Spleen (tissue), 11 donors: ENCODE results near the gene SYCP2L. TPM values are rescaled to one million over a fixed set of nuclear protein-coding genes. Genes with fewer than 3 reads are reported as not detected.
A peak's percentile ranks its signal among the peaks of the same experiment; 100 is the strongest.

Source experiments
- DNase-seq: peaks from one replicate; pipeline ENCODE4 v3.0.0-alpha.2; 2020
- H3K27ac ChIP-seq, 8 donors: fragments of 200-600 bp; sonication (generic) in 7 of 8; 1 replicate in 4 of 8; 2 replicates in 4 of 8; pipeline versions ENCODE4 v1.5.0 to v1.8.0; 2016 to 2021; ENCODE audit warnings: inconsistent platforms in 4 of 8, mild to moderate bottlenecking in 4 of 8, moderate library complexity in 1 of 8
- H3K27me3 ChIP-seq, 7 donors: fragments of 200-600 bp; sonication (generic) in 6 of 7; replicated peaks in 1 of 7; 1 replicate in 4 of 7; 2 replicates in 3 of 7; pipeline versions ENCODE4 v1.5.0 to v1.8.0; 2016 to 2021; ENCODE audit warnings: inconsistent platforms in 3 of 7, mild to moderate bottlenecking in 1 of 7
- H3K36me3 ChIP-seq, 6 donors: fragments of 200-600 bp; sonication (generic) in 5 of 6; 1 replicate in 4 of 6; 2 replicates in 2 of 6; pipeline versions ENCODE4 v1.5.0 to v1.8.0; 2016 to 2021; ENCODE audit warnings: inconsistent platforms in 2 of 6
- H3K4me1 ChIP-seq, 6 donors: fragments of 200-600 bp; sonication (generic) in 5 of 6; 1 replicate in 3 of 6; 2 replicates in 3 of 6; pipeline versions ENCODE4 v1.5.0 to v1.8.0; 2016 to 2021; ENCODE audit warnings: inconsistent platforms in 3 of 6
- H3K4me3 ChIP-seq, 8 donors: fragments of 200-600 bp; sonication (generic) in 7 of 8; 1 replicate in 4 of 8; 2 replicates in 4 of 8; pipeline versions ENCODE4 v1.5.0 to v1.8.0; 2016 to 2021; ENCODE audit warnings: inconsistent platforms in 4 of 8, mild to moderate bottlenecking in 4 of 8, moderate library complexity in 2 of 8
- H3K9me3 ChIP-seq, 8 donors: fragments of 200-600 bp; sonication (generic) in 7 of 8; 1 replicate in 4 of 8; 2 replicates in 4 of 8; pipeline versions ENCODE4 v1.5.0 to v1.8.0; 2016 to 2021; ENCODE audit warnings: inconsistent platforms in 4 of 8
- CTCF ChIP-seq, 11 experiments: fragments of 200-600 bp in 7 of 11; fragments of 450-650 bp in 4 of 11; sonication (generic) in 4 of 11; IDR thresholded peaks in 8 of 11; conservative IDR thresholded peaks in 3 of 11; 1 replicate in 7 of 11; 2 replicates in 4 of 11; pipeline versions ENCODE4 v1.4.0 to v1.8.0; 2016 to 2021; ENCODE audit warnings: antibody characterized with exemption in 11 of 11, inconsistent platforms in 4 of 11, mild to moderate bottlenecking in 1 of 11
- POLR2A ChIP-seq, 3 donors: fragments of 450-650 bp; IDR thresholded peaks; one replicate each; pipeline ENCODE4 v1.5.1; 2017; ENCODE audit warnings: antibody characterized with exemption in 3 of 3, mild to moderate bottlenecking in 1 of 3
- POLR2AphosphoS5 ChIP-seq, 3 donors: sonication (generic); formaldehyde crosslinking; IDR thresholded peaks; one replicate each; pipeline ENCODE4 v1.5.1; 2017; ENCODE audit warnings: antibody characterized with exemption in 3 of 3
- WGBS, 5 donors: extraction: QIAGEN DNeasy Blood & Tissue Kit in 3 of 5; methylation state at CpG; one replicate each; pipeline versions ENCODE4 v1.1.5 to v1.1.7; 2013 to 2018; 5-methylcytosine and 5-hydroxymethylcytosine counted together
- intact Hi-C: fragments of 100-400 bp; cut with DNase I; formaldehyde crosslinking; loops from one replicate; pipeline ENCODE4 v1.15.0; 2023; ENCODE audit warnings: low total_unique reads
- polyA plus RNA-seq, 3 donors: library from polyadenylated mRNA; stranded (reverse); fragments of 200-250 nt; gene quantifications; one replicate each; pipeline ENCODE4 v1.2.1, GENCODE V29; 2013
- total RNA-seq, 7 donors: library from RNA; depleted of rRNA in 3 of 7; stranded (reverse); fragments of >200 nt in 3 of 7; fragmentation: NEBNext Ultra II Directional in 4 of 7; extraction: Animal tissue kit (Norgen Biotek cat#: 25700) in 4 of 7; gene quantifications; one replicate each; pipeline versions ENCODE4 v1.1.0 to v1.2.1, GENCODE V29; 2016 to 2021
- donor health status: healthy with polysubstance abuse.
- donor health status: DM: no; HTN: no; CAD: no; lungs with moderate emphysema.
- donor health status: DM: no; HTN: no; CAD: no.
- donor health status: Bipolar disorder and iron deficiency.
- donor health status: healthy.
- donor health status: DM: no; HTN: no; CAD: no.
- donor health status: DM: yes; HTN: yes; CAD: no.

Gene SYCP2L
- total and polyA plus RNA-seq, 10 donors = 0.06 to 0.83 (median 0.22) TPM; not detected in 2

- WGBS, 5 donors = 31 to 42% (median 38%) methylated on average over 14 to 15 of the region's 15 CpGs
- H3K4me1 ChIP-seq = no peaks in the 10 kb centered on the region
- H3K27me3 ChIP-seq = peaks cover 0 to 15% (median 0%) of the 10 kb centered on the region in 7 donors
- TF ChIP-seq POLR2A (IDR thresholded peaks at IDR 0.05) (no peak), CTCF (IDR thresholded peaks at IDR 0.05 in 8 of 11, conservative IDR thresholded peaks at IDR 0.05 in 3 of 11) (peak in 9 of 11 experiments; percentile 44 to 84 (median 67)), POLR2AphosphoS5 (IDR thresholded peaks at IDR 0.05) (no peak)
- H3K27ac ChIP-seq = no peak overlapping the region
- intact Hi-C loops = loop anchor here (2.0 kb wide), 1 partner anchor 114 kb away; no protein-coding TSS in a partner anchor
- DNase-seq = peak; percentile 90
- H3K4me3 ChIP-seq = no peak overlapping the region
- no peaks in the 10 kb centered on the region for H3K9me3 ChIP-seq
- H3K36me3 ChIP-seq = no peaks in the 10 kb centered on the region
Observed at GRCh38 chr6:10954590-10955010, 67.7 kb downstream of the SYCP2L start.

GRCh38 chr6:10956776-10957175 lies 69.9 kb downstream of the SYCP2L start:
- Histone ChIP-seq H3K4me1 (no peaks in the 10 kb centered on the region), H3K9me3 (no peaks in the 10 kb centered on the region), H3K27ac (no peak overlapping the region), H3K36me3 (no peaks in the 10 kb centered on the region), H3K4me3 (no peak overlapping the region), H3K27me3 (peaks cover 0 to 4% (median 0%) of the 10 kb centered on the region in 7 donors)
- DNase-seq = no peak
- intact Hi-C loops = no loop called here
- TF ChIP-seq POLR2A (IDR thresholded peaks at IDR 0.05) (no peak), CTCF (IDR thresholded peaks at IDR 0.05 in 8 of 11, conservative IDR thresholded peaks at IDR 0.05 in 3 of 11) (no peak), POLR2AphosphoS5 (IDR thresholded peaks at IDR 0.05) (no peak)

GRCh38 chr6:10957414-10957886 lies 70.6 kb downstream of the SYCP2L start:
- no peaks in the 10 kb centered on the region for H3K27me3 ChIP-seq
- H3K36me3 ChIP-seq = no peaks in the 10 kb centered on the region
- no peak for DNase-seq
- no peaks in the 10 kb centered on the region for H3K9me3 ChIP-seq
- TF ChIP-seq POLR2A (IDR thresholded peaks at IDR 0.05) (no peak), POLR2AphosphoS5 (IDR thresholded peaks at IDR 0.05) (no peak), CTCF (IDR thresholded peaks at IDR 0.05 in 8 of 11, conservative IDR thresholded peaks at IDR 0.05 in 3 of 11) (no peak)
- intact Hi-C loops = no loop called here
- no peak overlapping the region for H3K27ac ChIP-seq
- H3K4me1 ChIP-seq = no peaks in the 10 kb centered on the region
- H3K4me3 ChIP-seq = no peak overlapping the region
- WGBS, 5 donors = 76 to 95% (median 92%) methylated on average over 6 of the region's 6 CpGs

GRCh38 chr6:10960171-10960570 lies 73.3 kb downstream of the SYCP2L start:
- no peak for DNase-seq
- 88 to 93% (median 92%) methylated on average over 2 of the region's 2 CpGs for WGBS, 5 donors
- no peaks in the 10 kb centered on the region for H3K27me3 ChIP-seq
- H3K36me3 ChIP-seq = no peaks in the 10 kb centered on the region
- no peak overlapping the region for H3K27ac ChIP-seq
- TF ChIP-seq CTCF (IDR thresholded peaks at IDR 0.05 in 8 of 11, conservative IDR thresholded peaks at IDR 0.05 in 3 of 11) = no peak
- no peak for TF ChIP-seq POLR2AphosphoS5 (IDR thresholded peaks at IDR 0.05)
- no peak for TF ChIP-seq POLR2A (IDR thresholded peaks at IDR 0.05)
- no peaks in the 10 kb centered on the region for H3K4me1 ChIP-seq
- intact Hi-C loops = no loop called here
- peaks cover 0 to 2% (median 0%) of the 10 kb centered on the region in 8 donors for H3K9me3 ChIP-seq
- no peak overlapping the region for H3K4me3 ChIP-seq
